Activated naive CD4-positive, alpha-beta T cell treated with Interleukin-2 at 50 U/mL for 16 hours (primary cell): ENCODE measurements around the gene ZBTB7C.

ENCODE experiments used
- DNase-seq: peaks from one replicate; pipeline ENCODE4 v3.0.0-alpha.2; 2020

The ZBTB7C gene

GRCh38 chr18:48045744-48046143 lies 363.4 kb downstream of the ZBTB7C start:
- DNase-seq = no peak

- no peak for DNase-seq
These were observed 364.2 kb downstream of the ZBTB7C start for GRCh38 chr18:48044944-48045343.

- DNase-seq = no peak
These were observed 366.0 kb downstream of the ZBTB7C start for GRCh38 chr18:48043166-48043565.

- DNase-seq = no peak
These were observed 366.8 kb downstream of the ZBTB7C start for GRCh38 chr18:48042431-48042830.

- no peak for DNase-seq
These were observed 368.6 kb downstream of the ZBTB7C start for GRCh38 chr18:48040457-48041110.

- no peak for DNase-seq
These were observed 369.4 kb downstream of the ZBTB7C start for GRCh38 chr18:48039769-48040215.

GRCh38 chr18:48038636-48039035 lies 370.5 kb downstream of the ZBTB7C start:
- no peak for DNase-seq

- DNase-seq = no peak
These were observed 371.5 kb downstream of the ZBTB7C start for GRCh38 chr18:48037481-48038271.

- no peak for DNase-seq
These were observed 372.4 kb downstream of the ZBTB7C start for GRCh38 chr18:48036641-48037421.

GRCh38 chr18:48036226-48036625 lies 373.0 kb downstream of the ZBTB7C start:
- no peak for DNase-seq

- no peak for DNase-seq
These were observed 373.7 kb downstream of the ZBTB7C start for GRCh38 chr18:48035556-48035860.

- no peak for DNase-seq
These were observed 374.3 kb downstream of the ZBTB7C start for GRCh38 chr18:48034651-48035555.

- no peak for DNase-seq
These were observed 375.2 kb downstream of the ZBTB7C start for GRCh38 chr18:48033790-48034650.

- DNase-seq = no peak
These were observed 376.1 kb downstream of the ZBTB7C start for GRCh38 chr18:48032876-48033789.

- no peak for DNase-seq
These were observed 377.5 kb downstream of the ZBTB7C start for GRCh38 chr18:48031641-48032040.

- DNase-seq = no peak
These were observed 378.3 kb downstream of the ZBTB7C start for GRCh38 chr18:48030616-48031480.

- DNase-seq = no peak
These were observed 379.7 kb downstream of the ZBTB7C start for GRCh38 chr18:48029296-48029986.

GRCh38 chr18:48028696-48029095 lies 380.5 kb downstream of the ZBTB7C start:
- no peak for DNase-seq

GRCh38 chr18:48028081-48028480 lies 381.1 kb downstream of the ZBTB7C start:
- no peak for DNase-seq
